22Rv1 (cell line): ENCODE data around the gene PSMB5.

Source experiments
- ZFX ChIP-seq: fragments of 450-650 bp; IDR thresholded peaks from 2 replicates; pipeline ENCODE4 v1.6.1; 2017; ENCODE audit warnings: antibody characterized with exemption, borderline replicate concordance
- TF ChIP-seq, protein P1 (sequence below): fragments of 450-650 bp; IDR thresholded peaks from 2 replicates; pipeline ENCODE4 v1.5.1; 2017; ENCODE audit warnings: mild to moderate bottlenecking

GRCh38 chr14:22985894-22986507 lies 48.7 kb downstream of the PSMB5 start:
- TF ChIP-seq, protein P1, sequence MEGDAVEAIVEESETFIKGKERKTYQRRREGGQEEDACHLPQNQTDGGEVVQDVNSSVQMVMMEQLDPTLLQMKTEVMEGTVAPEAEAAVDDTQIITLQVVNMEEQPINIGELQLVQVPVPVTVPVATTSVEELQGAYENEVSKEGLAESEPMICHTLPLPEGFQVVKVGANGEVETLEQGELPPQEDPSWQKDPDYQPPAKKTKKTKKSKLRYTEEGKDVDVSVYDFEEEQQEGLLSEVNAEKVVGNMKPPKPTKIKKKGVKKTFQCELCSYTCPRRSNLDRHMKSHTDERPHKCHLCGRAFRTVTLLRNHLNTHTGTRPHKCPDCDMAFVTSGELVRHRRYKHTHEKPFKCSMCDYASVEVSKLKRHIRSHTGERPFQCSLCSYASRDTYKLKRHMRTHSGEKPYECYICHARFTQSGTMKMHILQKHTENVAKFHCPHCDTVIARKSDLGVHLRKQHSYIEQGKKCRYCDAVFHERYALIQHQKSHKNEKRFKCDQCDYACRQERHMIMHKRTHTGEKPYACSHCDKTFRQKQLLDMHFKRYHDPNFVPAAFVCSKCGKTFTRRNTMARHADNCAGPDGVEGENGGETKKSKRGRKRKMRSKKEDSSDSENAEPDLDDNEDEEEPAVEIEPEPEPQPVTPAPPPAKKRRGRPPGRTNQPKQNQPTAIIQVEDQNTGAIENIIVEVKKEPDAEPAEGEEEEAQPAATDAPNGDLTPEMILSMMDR, result no peak
- no peak for TF ChIP-seq ZFX
